Esophagus mucosa (tissue), 1 donor: Measurements from ENCODE around the gene ACOT7. TPM values are rescaled to one million over a fixed set of nuclear protein-coding genes. Genes with fewer than 3 reads are reported as not detected.

ENCODE experiments used
- ATAC-seq: fragments of 200-7000 bp; cut with Tn5 transposase; one replicate; pipeline ENCODE4 v1.9.1; 2020
- total RNA-seq: library from RNA; stranded (reverse); gene quantifications from one replicate; pipeline ENCODE4 v1.2.4, GENCODE V29; 2023
- donor health status: DM: yes; HTN: yes; CAD: no.

Gene ACOT7
- total RNA-seq, 1 donor from 2014 or later: 37.2 TPM

DNA sequence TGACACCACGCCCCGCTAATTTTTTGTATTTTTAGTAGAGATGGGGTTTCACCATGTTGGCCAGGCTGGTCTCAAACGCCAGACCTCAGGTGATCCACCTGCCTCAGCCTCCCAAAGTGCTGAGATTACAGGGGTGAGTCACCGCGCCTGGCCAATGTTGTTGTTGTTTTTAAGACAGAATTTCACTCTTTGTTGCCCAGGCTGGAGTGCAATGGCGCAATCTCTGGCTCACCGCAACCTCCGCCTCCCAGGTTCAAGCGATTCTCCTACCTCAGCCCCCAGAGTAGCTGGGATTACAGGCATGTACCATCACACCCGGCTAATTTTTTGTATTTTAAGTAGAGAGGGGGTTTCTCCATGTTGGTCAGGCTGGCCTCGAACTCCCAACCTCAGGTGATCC, 173.9 kb downstream of the ACOT7 start:
- peak; percentile 16 for ATAC-seq

DNA sequence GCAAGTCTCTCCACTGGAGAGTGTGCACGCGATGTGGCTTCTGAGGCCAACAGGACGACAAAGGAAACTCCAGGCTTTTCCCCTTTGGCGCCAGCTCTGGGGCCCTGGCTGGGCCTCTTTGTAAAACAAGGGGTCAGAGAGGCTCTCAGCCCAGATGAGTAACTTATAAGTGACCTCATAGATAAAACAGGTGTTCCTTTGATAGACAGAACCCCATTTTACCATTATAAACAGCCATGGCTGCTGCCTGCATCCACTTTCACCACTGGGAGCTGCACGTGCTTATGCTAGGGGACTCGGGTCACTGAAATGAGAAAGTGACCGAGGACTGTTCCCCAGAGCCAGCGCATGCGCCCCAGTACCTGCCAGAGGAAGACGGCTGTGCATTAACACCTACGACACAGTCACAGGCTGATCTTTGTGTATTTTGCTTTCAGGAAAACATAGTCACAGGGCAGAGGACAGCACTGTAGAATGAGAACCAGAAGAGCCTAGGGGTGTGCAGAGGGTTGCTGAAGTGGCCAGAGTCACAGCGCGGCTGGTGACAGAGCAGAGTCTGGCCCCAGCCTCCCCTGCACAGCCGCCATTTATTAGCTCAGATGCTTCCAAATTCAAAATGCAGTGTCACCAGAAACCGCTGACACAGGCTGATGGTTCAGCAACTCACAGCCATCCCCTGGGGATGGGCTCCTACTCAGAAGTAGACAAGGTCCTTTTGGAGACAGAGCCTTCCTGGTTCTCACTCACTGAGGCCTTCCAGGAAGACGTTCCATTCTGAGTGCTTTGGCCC, 175.0 kb downstream of the ACOT7 start:
- no peak for ATAC-seq

Other genes with a start within 250 kb of the ACOT7 start
- gene CHD5, start 213.4 kb downstream of the ACOT7 start, total RNA-seq: 0.04 TPM
- gene RPL22, start 194.2 kb downstream of the ACOT7 start, total RNA-seq: 439 TPM
- gene RNF207, start 187.6 kb downstream of the ACOT7 start, total RNA-seq: 10.8 TPM
- 40.3 TPM for gene ICMT, start 157.8 kb downstream of the ACOT7 start, total RNA-seq
- gene HES3, start 149.6 kb downstream of the ACOT7 start, total RNA-seq: not detected
- 9.1 TPM for gene GPR153, start 132.7 kb downstream of the ACOT7 start, total RNA-seq
- 47.3 TPM for gene HES2, start 26.2 kb upstream of the ACOT7 start, total RNA-seq
- gene ESPN, start 31.0 kb upstream of the ACOT7 start, total RNA-seq: 33.4 TPM
- gene TNFRSF25, start 72.4 kb upstream of the ACOT7 start, total RNA-seq: 13.1 TPM
- 24.4 TPM for gene PLEKHG5, start 97.9 kb upstream of the ACOT7 start, total RNA-seq
- 19.7 TPM for gene NOL9, start 160.7 kb upstream of the ACOT7 start, total RNA-seq
- not detected for gene TAS1R1, start 161.5 kb upstream of the ACOT7 start, total RNA-seq
- gene ZBTB48, start 186.2 kb upstream of the ACOT7 start, total RNA-seq: 14.5 TPM
- 26.6 TPM for gene KLHL21, start 209.1 kb upstream of the ACOT7 start, total RNA-seq
- 7.5 TPM for gene PHF13, start 220.0 kb upstream of the ACOT7 start, total RNA-seq
- gene THAP3, start 231.1 kb upstream of the ACOT7 start, total RNA-seq: 6.4 TPM